Activated CD4-positive, alpha-beta memory T cell treated with anti-CD3 and anti-CD28 coated beads for 36 hours (primary cell): Measurements from ENCODE around the gene AP3B1. TPM values are rescaled to one million over a fixed set of nuclear protein-coding genes. Genes with fewer than 3 reads are reported as not detected.
"Not testable (repeated sequence)": the region's sequence is repeated elsewhere in the genome, so short reads cannot be mapped to it uniquely, and the experiment has no call there.

Experiments used
- CTCF ChIA-PET: fragments of 350-600 bp; sonication (Branson Sonifier 250); formaldehyde crosslinking; loops from one replicate; lab custom pipeline; 2021; ENCODE audit warnings: antibody characterized with exemption, inconsistent platforms; lab: Charles Lee
- POLR2A ChIA-PET: fragments of 350-600 bp; sonication (Branson Sonifier 250); formaldehyde crosslinking; loops from one replicate; lab custom pipeline; 2021; ENCODE audit warnings: antibody characterized with exemption; lab: Charles Lee
- DNase-seq: peaks from one replicate; pipeline ENCODE4 v3.0.0-alpha.2; 2020
- H3K27ac Mint-ChIP-seq: one replicate; pipeline ENCODE4 v1.8.0; 2021; ENCODE audit warnings: mixed read lengths
- H3K27me3 Mint-ChIP-seq: one replicate; pipeline ENCODE4 v1.8.0; 2021; ENCODE audit warnings: mixed read lengths
- H3K36me3 Mint-ChIP-seq: one replicate; pipeline ENCODE4 v1.8.0; 2021; ENCODE audit warnings: mixed read lengths
- H3K4me1 Mint-ChIP-seq: one replicate; pipeline ENCODE4 v1.8.0; 2021; ENCODE audit warnings: low read depth, mixed read lengths
- H3K4me3 Mint-ChIP-seq: one replicate; pipeline ENCODE4 v1.8.0; 2021; ENCODE audit warnings: mild to moderate bottlenecking, mixed read lengths
- H3K9me3 Mint-ChIP-seq: one replicate; pipeline ENCODE4 v1.8.0; 2021; ENCODE audit warnings: mixed read lengths
- intact Hi-C: fragments of 100-400 bp; cut with micrococcal nuclease; formaldehyde crosslinking; loops from one replicate; pipeline ENCODE4 v1.15.1; 2023
- total RNA-seq, 2 experiments: library from RNA; stranded (reverse); gene quantifications; one replicate each; pipeline ENCODE4 v1.2.3, GENCODE V29; 2021

AP3B1 gene
- total RNA-seq, 2 experiments from 2014 or later, result 36.5 to 40.2 TPM

DNA sequence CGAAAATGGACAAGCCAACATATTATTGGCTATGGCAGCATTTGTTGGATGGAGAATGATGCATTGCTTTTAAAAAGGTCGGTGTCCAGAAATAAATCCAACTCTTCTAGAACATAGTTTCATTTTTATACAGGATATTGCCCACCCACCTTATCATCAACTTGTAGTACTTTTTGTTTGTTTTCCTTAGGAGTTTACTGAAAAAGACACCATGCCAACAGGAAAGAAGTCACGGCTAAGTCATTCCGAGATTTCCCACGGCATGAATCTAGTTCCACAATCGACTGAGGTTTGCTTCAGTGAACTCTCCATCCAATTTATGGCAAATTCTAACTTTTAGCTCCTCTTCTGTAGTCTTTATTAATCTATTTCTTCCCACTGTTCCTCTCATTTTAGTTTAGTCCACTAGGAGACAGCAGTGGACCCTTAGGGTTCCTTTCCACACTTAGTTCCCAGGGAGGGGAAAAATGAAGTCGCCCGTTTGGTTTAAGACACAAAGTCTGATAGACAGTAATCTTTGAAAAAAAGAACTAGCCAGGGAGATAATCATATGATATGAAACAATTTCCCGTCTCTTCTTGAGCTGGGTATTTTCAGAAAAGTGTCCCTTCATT lies 237.5 kb downstream of the AP3B1 start:
- Mint-ChIP-seq H3K4me3 (no peak overlapping the region), H3K27ac (no peak overlapping the region), H3K27me3 (no peaks in the 10 kb centered on the region), H3K9me3 (no peaks in the 10 kb centered on the region), H3K4me1 (no peaks in the 10 kb centered on the region), H3K36me3 (no peaks in the 10 kb centered on the region)
- POLR2A ChIA-PET, result no interaction called here
- CTCF ChIA-PET, result no interaction called here
- intact Hi-C loops, result no loop called here
- no peak for DNase-seq

DNA sequence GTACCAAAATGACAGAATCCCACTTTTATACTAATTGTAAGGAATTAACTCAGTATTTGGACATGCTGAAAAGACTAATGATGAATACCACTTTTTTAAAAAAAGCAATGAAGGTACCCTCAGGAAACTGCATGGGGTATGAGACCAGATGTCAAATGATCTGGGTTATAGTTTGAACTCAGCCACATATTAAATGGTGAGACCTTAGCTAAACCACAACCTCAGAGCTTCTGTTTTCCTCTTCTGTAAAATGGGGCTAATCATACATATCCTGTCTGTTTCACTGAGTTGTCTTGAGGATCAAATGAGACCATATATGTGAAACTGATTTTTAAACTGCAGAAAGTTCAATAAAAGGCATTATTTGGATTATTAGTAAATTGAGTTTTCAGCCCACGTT lies 238.4 kb downstream of the AP3B1 start:
- ChIA-PET CTCF (no interaction called here), POLR2A (no interaction called here)
- Mint-ChIP-seq H3K36me3 (no peaks in the 10 kb centered on the region), H3K4me1 (no peaks in the 10 kb centered on the region), H3K9me3 (no peaks in the 10 kb centered on the region), H3K27ac (no peak overlapping the region), H3K4me3 (no peak overlapping the region), H3K27me3 (no peaks in the 10 kb centered on the region)
- no peak for DNase-seq
- intact Hi-C loops, result no loop called here

DNA sequence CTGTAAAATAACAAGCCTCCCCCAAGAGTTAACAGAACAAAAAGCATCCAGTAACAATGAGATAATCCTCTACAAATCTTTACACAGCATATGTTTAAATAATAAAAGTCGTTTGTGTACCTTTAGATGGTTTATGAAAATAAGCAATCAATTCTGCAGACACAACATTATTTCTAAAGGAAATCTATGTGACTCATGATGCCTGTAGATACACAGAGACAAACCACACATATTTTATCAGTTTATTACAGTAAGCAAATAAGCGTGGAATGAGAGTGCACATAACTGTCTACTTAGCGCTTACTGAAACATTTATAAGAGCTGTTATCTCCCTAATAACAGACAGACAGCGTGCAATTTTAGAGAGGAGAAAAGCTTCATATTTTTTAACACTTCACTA lies 243.6 kb downstream of the AP3B1 start:
- H3K4me1 Mint-ChIP-seq, result no peaks in the 10 kb centered on the region
- POLR2A ChIA-PET, result no interaction called here
- DNase-seq, result no peak
- H3K27ac Mint-ChIP-seq, result no peak overlapping the region
- H3K36me3 Mint-ChIP-seq, result peaks cover 17% of the 10 kb centered on the region
- H3K9me3 Mint-ChIP-seq, result peaks cover 8% of the 10 kb centered on the region
- H3K4me3 Mint-ChIP-seq, result no peak overlapping the region
- CTCF ChIA-PET, result no interaction called here
- no peaks in the 10 kb centered on the region for H3K27me3 Mint-ChIP-seq
- intact Hi-C loops, result no loop called here

DNA sequence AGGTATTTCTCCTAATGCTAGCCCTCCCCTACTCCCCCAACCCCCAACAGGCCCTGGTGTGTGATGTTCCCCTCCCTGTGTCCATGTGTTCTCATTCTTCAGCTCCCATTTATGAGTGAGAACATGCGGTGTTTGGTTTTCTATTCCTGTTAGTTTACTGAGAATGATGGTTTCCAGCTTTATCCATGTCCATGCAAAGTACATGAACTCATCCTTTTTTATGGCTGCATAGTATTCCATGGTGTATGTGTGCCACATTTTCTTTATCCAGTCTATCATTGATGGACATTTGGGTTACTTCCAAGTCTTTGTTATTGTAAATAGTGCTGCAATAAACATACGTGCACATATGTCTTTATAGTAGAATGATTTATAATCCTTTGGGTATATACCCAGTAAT lies 247.7 kb downstream of the AP3B1 start:
- peaks cover 27% of the 10 kb centered on the region for H3K36me3 Mint-ChIP-seq
- H3K27me3 Mint-ChIP-seq, H3K4me1 Mint-ChIP-seq, H3K9me3 Mint-ChIP-seq, H3K4me3 Mint-ChIP-seq, DNase-seq, intact Hi-C loops, CTCF ChIA-PET, H3K27ac Mint-ChIP-seq, POLR2A ChIA-PET: not testable (repeated sequence)

DNA sequence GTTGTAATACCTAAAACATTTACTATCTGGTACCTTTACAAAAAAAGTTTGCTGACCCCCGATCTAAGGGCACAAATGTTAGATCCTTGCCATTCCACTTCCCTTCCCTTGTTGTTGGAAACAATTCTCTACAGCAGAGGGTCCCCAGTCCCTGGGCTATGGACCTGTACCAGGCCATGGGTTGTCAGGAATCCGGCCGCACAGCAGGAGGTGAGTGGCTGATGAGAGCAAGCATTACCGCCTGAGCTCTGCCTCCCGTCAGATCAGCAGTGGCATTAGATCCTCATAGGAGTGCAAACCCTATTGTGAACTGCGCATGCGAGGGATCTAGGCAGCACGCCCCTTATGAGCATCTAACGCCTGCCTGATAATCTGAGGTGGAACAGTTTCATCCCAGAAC lies 248.5 kb downstream of the AP3B1 start:
- Mint-ChIP-seq H3K27ac (no peak overlapping the region), H3K4me3 (no peak overlapping the region), H3K27me3 (no peaks in the 10 kb centered on the region), H3K4me1 (no peaks in the 10 kb centered on the region), H3K36me3 (peaks cover 27% of the 10 kb centered on the region), H3K9me3 (peaks cover 8% of the 10 kb centered on the region)
- intact Hi-C loops, result no loop called here
- CTCF ChIA-PET, result no interaction called here
- DNase-seq, result no peak
- POLR2A ChIA-PET, result no interaction called here

DNA sequence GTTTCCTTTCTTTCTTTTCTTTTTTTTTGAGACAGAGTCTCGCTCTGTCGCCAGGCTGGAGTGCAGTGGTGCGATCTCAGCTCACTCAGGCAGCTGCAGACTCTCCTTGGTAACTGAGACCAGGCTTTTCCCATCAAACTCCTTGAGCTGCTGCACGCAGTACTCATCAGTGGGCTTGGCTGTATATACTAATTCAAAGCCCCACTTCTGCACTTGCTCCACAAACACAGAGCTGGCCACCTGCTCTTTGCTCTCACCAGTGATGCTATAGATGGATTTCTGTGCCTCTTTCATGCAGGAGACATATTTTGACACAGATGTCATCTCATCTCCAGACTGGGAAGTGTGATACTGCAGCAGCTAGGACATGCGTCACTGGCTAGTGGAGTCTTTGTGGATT lies 252.7 kb downstream of the AP3B1 start:
- no peaks in the 10 kb centered on the region for H3K27me3 Mint-ChIP-seq
- DNase-seq, result no peak
- intact Hi-C loops, result no loop called here
- no peak overlapping the region for H3K27ac Mint-ChIP-seq
- peaks cover 25% of the 10 kb centered on the region for H3K36me3 Mint-ChIP-seq
- ChIA-PET POLR2A (no interaction called here), CTCF (interaction anchor here (0.6 kb wide), 1 partner anchor 1036 kb away, joined by 3 read pairs; no protein-coding TSS in a partner anchor)
- H3K4me3 Mint-ChIP-seq, result no peak overlapping the region
- peaks cover under 1% of the 10 kb centered on the region for H3K9me3 Mint-ChIP-seq
- no peaks in the 10 kb centered on the region for H3K4me1 Mint-ChIP-seq

DNA sequence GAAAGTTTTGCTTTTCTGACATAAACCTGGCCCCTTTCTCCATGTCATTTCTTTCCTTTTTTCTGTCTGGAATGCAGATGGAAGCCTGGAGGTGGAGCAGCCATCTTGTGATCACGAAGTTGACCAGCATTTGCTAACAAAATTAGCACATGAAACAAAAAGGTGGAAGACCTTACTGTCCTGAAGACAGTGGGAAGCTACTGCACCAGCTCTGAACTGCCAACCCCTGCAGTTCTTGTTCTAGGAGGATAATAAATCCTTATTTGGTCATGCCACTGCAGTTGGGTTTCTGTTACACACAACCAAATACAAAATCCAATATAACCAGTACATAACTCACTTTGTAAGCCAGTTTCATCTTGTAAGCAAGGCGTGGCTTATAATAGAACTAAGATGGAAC lies 269.0 kb downstream of the AP3B1 start:
- no peak overlapping the region for H3K4me3 Mint-ChIP-seq
- H3K9me3 Mint-ChIP-seq, result no peaks in the 10 kb centered on the region
- no peak for DNase-seq
- ChIA-PET CTCF (no interaction called here), POLR2A (no interaction called here)
- H3K36me3 Mint-ChIP-seq, result peaks cover 3% of the 10 kb centered on the region
- intact Hi-C loops, result no loop called here
- H3K27ac Mint-ChIP-seq, result no peak overlapping the region
- no peaks in the 10 kb centered on the region for H3K27me3 Mint-ChIP-seq
- H3K4me1 Mint-ChIP-seq, result no peaks in the 10 kb centered on the region

DNA sequence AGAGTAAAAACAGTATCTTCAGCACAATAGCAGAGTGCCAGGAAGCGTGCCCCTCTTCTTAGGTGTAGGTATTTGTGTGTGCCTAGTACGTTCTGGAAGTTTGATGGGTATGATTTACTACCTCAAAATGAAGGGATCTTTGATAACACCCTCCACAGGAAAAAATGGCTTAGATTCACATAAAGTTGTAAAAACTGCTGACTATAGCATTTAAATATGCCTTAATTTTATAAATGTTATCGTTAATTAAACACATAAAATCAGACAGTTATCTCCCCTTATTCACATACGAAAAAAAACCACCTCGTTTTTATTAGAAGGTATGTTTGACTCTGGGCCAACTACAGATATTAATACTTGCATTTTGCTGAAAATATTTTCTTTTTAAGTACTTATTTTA lies 274.8 kb downstream of the AP3B1 start:
- Mint-ChIP-seq H3K27me3 (no peaks in the 10 kb centered on the region), H3K36me3 (peaks cover 2% of the 10 kb centered on the region), H3K27ac (no peak overlapping the region), H3K4me3 (no peak overlapping the region), H3K9me3 (no peaks in the 10 kb centered on the region), H3K4me1 (no peaks in the 10 kb centered on the region)
- intact Hi-C loops, result no loop called here
- CTCF ChIA-PET, result no interaction called here
- POLR2A ChIA-PET, result no interaction called here
- no peak for DNase-seq

DNA sequence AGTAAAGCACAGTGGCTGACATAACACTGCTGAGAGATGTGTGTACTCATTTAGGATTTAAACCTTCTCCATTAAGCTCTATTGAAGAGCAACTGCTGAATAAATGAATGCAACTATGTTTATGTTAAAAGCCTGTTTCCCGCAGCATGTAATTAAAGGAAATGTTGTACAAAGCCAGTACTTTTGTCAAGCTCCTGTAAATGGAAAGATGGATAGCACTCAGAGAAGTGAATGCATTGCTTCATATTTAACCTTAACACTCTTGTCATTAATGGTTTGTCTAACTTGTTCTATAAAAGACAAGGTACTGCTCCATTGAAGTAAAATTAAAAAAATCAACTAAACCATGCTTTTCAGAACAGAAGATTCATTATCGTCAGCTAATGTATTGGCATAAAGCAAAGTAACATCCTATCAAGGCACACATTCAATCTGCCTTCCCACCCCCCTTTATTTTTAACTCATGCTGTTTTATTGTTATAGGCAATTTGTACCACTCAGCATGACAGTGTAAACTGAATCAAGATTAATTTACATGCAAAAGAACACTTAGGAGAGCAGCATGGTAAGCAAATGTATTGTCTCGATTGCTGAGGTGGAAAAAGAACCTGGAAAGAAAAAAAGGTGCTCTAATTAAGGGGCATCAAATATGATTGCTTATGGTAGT lies 277.5 kb downstream of the AP3B1 start:
- Mint-ChIP-seq H3K9me3 (no peaks in the 10 kb centered on the region), H3K4me3 (no peak overlapping the region), H3K27me3 (no peaks in the 10 kb centered on the region), H3K4me1 (no peaks in the 10 kb centered on the region), H3K36me3 (peaks cover 2% of the 10 kb centered on the region), H3K27ac (no peak overlapping the region)
- ChIA-PET CTCF (no interaction called here), POLR2A (no interaction called here)
- intact Hi-C loops, result no loop called here
- no peak for DNase-seq

DNA sequence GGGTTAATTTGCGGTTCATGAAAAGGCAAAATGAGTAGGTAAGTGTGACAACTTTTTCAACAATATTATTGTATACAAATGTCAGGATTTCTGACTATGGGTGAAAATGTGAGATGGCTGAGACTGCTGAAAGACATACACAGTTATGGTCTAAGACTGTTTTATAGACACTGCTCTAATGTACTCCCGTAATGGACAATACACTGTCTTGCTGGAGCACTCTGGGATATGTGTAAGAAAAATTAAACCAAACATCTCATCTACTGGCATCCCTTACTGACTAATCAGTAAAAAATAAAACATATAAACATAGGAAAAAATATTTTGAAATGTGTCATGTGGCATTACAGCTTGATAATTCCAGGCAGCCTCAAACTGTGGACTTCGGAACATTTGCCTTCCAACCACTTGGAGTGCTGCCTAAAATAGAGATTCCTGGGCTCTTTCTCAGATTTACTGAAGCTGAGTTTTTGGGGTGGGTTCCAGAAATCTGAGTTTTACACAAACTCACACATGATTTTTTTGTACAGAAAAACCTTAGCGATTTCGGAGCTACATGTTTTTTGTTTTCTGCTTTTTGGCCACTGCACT lies 284.5 kb downstream of the AP3B1 start:
- CTCF ChIA-PET, result interaction anchor here (1.1 kb wide), 1 partner anchor 364 kb away, joined by 5 read pairs; no protein-coding TSS in a partner anchor
- intact Hi-C loops, result no loop called here
- H3K27ac Mint-ChIP-seq, result no peak overlapping the region
- POLR2A ChIA-PET, result no interaction called here
- DNase-seq, result no peak
- no peak overlapping the region for H3K4me3 Mint-ChIP-seq
- no peaks in the 10 kb centered on the region for H3K27me3 Mint-ChIP-seq
- H3K4me1 Mint-ChIP-seq, result no peaks in the 10 kb centered on the region
- H3K9me3 Mint-ChIP-seq, result no peaks in the 10 kb centered on the region
- H3K36me3 Mint-ChIP-seq, result peaks cover 2% of the 10 kb centered on the region

DNA sequence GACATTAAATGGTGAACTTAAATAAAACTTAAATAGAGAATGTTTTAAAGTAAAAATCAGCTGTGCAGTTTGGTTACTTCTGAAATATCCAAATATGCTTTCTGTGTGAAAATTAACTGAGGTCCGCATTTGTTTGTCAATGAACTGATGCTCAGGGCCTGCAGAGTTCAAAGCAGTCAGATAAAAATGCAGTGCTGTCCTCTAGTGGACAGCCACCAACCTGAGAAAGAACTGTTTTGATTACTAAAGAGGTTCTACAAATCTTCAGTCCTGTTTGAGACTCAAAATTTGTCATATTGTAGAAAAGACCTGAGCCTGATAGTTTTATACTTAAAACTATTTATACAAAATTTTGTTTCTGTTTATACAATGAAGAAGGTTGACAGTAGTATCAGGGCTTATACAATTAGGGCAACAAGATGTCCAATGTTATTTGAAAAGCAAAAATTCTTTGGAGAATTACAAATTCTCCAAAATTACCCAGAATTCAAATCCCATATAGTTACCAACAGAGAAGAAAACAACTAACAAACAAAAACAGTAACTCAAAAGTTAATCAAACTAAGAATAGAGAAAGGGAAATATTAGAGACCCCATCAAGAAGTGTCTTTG lies 286.0 kb downstream of the AP3B1 start:
- DNase-seq, result no peak
- Mint-ChIP-seq H3K36me3 (peaks cover 2% of the 10 kb centered on the region), H3K4me3 (no peak overlapping the region), H3K9me3 (no peaks in the 10 kb centered on the region), H3K27ac (no peak overlapping the region), H3K27me3 (no peaks in the 10 kb centered on the region), H3K4me1 (no peaks in the 10 kb centered on the region)
- intact Hi-C loops, result no loop called here
- ChIA-PET CTCF (interaction anchor here (0.6 to 0.7 kb wide), 2 partner anchors 102 to 1701 kb away, joined by 3 read pairs; no protein-coding TSS in a partner anchor), POLR2A (no interaction called here)

DNA sequence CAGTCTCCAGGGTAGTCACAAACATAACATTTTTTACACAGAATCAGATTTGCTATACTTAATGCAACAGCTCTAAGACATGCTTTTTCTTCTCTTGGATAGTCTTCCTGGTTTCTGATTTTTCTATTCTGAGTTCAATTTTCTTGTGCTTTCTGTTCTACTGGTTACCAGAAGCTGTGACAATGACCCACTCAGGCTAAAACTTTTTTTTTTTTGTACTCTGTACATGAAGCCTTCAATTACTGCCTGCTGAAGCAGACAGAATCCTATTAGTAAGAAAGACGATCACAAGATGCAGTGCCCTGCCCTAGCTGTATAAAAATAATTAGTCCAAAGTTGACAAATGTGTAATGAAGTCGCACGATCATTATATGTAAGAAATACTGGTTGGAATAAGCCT lies 287.3 kb downstream of the AP3B1 start:
- ChIA-PET CTCF (no interaction called here), POLR2A (no interaction called here)
- H3K27ac Mint-ChIP-seq, result no peak overlapping the region

More for the DNA sequence above, 287.3 kb downstream of the AP3B1 start:
- DNase-seq, result no peak
- intact Hi-C loops, result no loop called here
- Mint-ChIP-seq H3K4me3 (no peak overlapping the region), H3K9me3 (no peaks in the 10 kb centered on the region), H3K36me3 (peaks cover 5% of the 10 kb centered on the region), H3K27me3 (no peaks in the 10 kb centered on the region), H3K4me1 (no peaks in the 10 kb centered on the region)
